ENCODE measurements around the gene SOX1. TPM values are rescaled to one million over a fixed set of nuclear protein-coding genes. Genes with fewer than 3 reads are reported as not detected.

The SOX1 gene
- polyA plus RNA-seq, 1 donor from 2014 or later = 13.2 TPM

GRCh38 chr13:112083971-112084370 is 17.0 kb downstream of the SOX1 start:
- Histone ChIP-seq H3K9ac (ENCODE audit: low read length) (no peak overlapping the region), H3K36me3 (ENCODE audit: insufficient read depth, low read length) (no peaks in the 10 kb centered on the region), H3K27ac (ENCODE audit: low read length) (no peak overlapping the region), H3K4me2 (ENCODE audit: low read length) (no peak overlapping the region), H3K9me3 (ENCODE audit: low read length) (peaks cover 5% of the 10 kb centered on the region), H3F3A (ENCODE audit: insufficient read depth, low read length, poor library complexity, severe bottlenecking) (no peaks in the 10 kb centered on the region), H3K79me2 (replicated peaks; ENCODE audit: insufficient read depth, low read length) (peaks cover 19% of the 10 kb centered on the region), H4K20me1 (ENCODE audit: insufficient read depth) (no peaks in the 10 kb centered on the region), H3K9me2 (ENCODE audit: insufficient read depth, low read length) (no peaks in the 10 kb centered on the region), H3K27me3 (ENCODE audit: insufficient read depth, low read depth, low read length) (no peaks in the 10 kb centered on the region), H2AFZ (ENCODE audit: low read depth, low read length) (no peak overlapping the region), H3K4me3 (ENCODE audit: low read length) (no peak overlapping the region)
- no peak for TF ChIP-seq EZH2 (IDR thresholded peaks at IDR 0.05; ENCODE audit: borderline replicate concordance, insufficient read depth, low read length, poor library complexity, severe bottlenecking)
- TF ChIP-seq SMC3 (conservative IDR thresholded peaks at IDR 0.05; ENCODE audit: poor library complexity) = no peak
- no peak for TF ChIP-seq TAF1 (IDR thresholded peaks at IDR 0.05; ENCODE audit: low read depth)
- TF ChIP-seq REST (IDR thresholded peaks at IDR 0.05; ENCODE audit: borderline replicate concordance) = no peak
- TF ChIP-seq EP300 (conservative IDR thresholded peaks at IDR 0.05; ENCODE audit: poor library complexity, severe bottlenecking) = no peak
- TF ChIP-seq RAD21 (conservative IDR thresholded peaks at IDR 0.05) = no peak
- no peak for TF ChIP-seq MXI1 (conservative IDR thresholded peaks at IDR 0.05; ENCODE audit: poor library complexity, severe bottlenecking)
- no peak for TF ChIP-seq POLR2AphosphoS5 (IDR thresholded peaks at IDR 0.05)
- TF ChIP-seq CTCF (IDR thresholded peaks at IDR 0.05; ENCODE audit: poor library complexity, severe bottlenecking) = no peak

GRCh38 chr13:112092453-112092852 is 25.5 kb downstream of the SOX1 start:
- Histone ChIP-seq H3K27ac (ENCODE audit: low read length) (no peak overlapping the region), H2AFZ (ENCODE audit: low read depth, low read length) (no peak overlapping the region), H3K27me3 (ENCODE audit: insufficient read depth, low read depth, low read length) (no peaks in the 10 kb centered on the region), H3K79me2 (replicated peaks; ENCODE audit: insufficient read depth, low read length) (no peaks in the 10 kb centered on the region), H3K4me3 (ENCODE audit: low read length) (no peak overlapping the region), H3K36me3 (ENCODE audit: insufficient read depth, low read length) (no peaks in the 10 kb centered on the region), H3K4me2 (ENCODE audit: low read length) (no peak overlapping the region), H3K9ac (ENCODE audit: low read length) (no peak overlapping the region), H3F3A (ENCODE audit: insufficient read depth, low read length, poor library complexity, severe bottlenecking) (peaks cover 1% of the 10 kb centered on the region), H4K20me1 (ENCODE audit: insufficient read depth) (no peaks in the 10 kb centered on the region), H3K9me3 (ENCODE audit: low read length) (no peaks in the 10 kb centered on the region), H3K9me2 (ENCODE audit: insufficient read depth, low read length) (no peaks in the 10 kb centered on the region)
- TF ChIP-seq REST (IDR thresholded peaks at IDR 0.05; ENCODE audit: borderline replicate concordance) (no peak), MXI1 (conservative IDR thresholded peaks at IDR 0.05; ENCODE audit: poor library complexity, severe bottlenecking) (no peak), RAD21 (conservative IDR thresholded peaks at IDR 0.05) (no peak), CTCF (IDR thresholded peaks at IDR 0.05; ENCODE audit: poor library complexity, severe bottlenecking) (no peak), TAF1 (IDR thresholded peaks at IDR 0.05; ENCODE audit: low read depth) (no peak), SMC3 (conservative IDR thresholded peaks at IDR 0.05; ENCODE audit: poor library complexity) (no peak), POLR2AphosphoS5 (IDR thresholded peaks at IDR 0.05) (no peak), EP300 (conservative IDR thresholded peaks at IDR 0.05; ENCODE audit: poor library complexity, severe bottlenecking) (no peak), EZH2 (IDR thresholded peaks at IDR 0.05; ENCODE audit: borderline replicate concordance, insufficient read depth, low read length, poor library complexity, severe bottlenecking) (no peak)
